GM19455 (cell line): ENCODE data around the gene NCR2.

Source experiments
- ATAC-seq: cut with Tn5 transposase; IDR thresholded peaks from one replicate; pipeline ENCODE4 v1.9.1; 2021; ENCODE audit not compliant: unreplicated experiment

The NCR2 gene

DNA sequence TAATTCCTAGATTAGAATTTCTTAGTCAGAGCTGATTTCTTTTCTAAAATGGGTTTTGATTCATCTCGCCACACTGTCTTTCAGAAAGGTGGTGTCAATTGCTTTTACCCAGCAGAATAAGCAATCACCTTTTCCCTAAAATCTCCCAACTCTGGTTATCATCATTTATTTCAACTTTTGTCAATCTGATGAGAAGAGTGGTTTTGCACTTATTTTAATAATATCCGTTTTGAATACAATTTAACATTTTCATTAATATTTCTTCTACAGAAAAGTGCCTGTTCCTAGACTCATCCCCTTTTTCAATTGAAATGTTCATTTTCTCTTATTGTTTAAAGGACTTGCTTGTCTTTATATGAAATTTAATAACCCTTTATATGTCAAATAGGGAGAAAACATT, 8.2 kb upstream of the NCR2 start:
- ATAC-seq, result no peak

DNA sequence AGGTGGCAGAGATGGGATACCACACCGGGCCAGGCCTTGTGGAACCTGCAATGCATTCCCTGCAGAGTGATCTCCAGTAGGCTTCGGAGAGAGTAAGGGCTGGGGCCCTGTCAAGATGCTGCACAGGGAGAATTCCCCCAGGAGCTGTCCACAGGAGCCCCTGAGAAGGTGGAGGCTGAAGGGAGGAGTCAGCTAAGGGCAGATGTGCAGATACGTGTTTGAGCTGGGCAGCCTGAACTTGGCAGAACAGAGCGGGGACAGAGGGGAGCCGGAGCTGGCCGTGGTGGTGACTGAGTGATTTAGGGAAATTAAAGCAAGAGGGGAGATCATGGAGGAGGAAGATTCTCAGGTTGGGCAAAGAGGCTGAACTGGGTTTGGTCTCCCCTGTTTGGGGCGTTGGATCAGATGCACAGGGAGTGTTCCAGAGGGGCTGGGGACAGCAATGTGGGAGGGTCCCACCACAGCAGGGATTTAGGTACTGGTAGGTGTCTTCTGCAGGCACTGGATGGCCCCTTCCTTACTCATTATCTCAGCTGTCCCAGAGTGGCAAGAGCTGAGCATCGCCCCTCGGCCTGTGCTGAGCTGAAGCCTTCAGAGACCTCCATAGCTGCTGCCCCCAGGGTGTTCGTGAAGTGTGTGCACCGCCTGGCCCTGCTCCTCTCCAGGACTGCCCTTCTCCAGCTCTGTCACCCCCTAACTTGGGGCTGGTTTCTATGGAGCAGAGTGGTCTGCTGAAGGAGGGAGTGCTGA, 3.8 kb upstream of the NCR2 start:
- no peak for ATAC-seq

DNA sequence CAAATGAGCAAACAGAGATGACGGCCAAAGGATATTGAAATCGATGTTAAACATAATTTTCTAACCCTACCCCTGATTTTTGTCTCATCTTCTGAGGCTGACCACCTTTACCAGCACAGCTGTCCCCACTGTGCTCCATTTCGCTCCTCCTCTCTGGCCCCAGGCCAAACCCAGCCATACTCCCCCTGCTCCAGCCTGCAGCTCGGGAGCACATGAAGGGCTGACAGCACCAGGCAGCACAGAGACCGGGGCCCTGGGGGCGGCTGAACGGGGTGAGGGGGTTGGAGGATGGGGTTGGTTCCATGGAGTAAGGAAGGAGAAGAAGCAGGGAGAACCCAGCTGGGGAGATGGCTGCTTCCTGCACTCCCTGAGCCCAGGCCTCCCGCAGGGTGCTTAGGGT, 3.2 kb upstream of the NCR2 start:
- ATAC-seq, result no peak

DNA sequence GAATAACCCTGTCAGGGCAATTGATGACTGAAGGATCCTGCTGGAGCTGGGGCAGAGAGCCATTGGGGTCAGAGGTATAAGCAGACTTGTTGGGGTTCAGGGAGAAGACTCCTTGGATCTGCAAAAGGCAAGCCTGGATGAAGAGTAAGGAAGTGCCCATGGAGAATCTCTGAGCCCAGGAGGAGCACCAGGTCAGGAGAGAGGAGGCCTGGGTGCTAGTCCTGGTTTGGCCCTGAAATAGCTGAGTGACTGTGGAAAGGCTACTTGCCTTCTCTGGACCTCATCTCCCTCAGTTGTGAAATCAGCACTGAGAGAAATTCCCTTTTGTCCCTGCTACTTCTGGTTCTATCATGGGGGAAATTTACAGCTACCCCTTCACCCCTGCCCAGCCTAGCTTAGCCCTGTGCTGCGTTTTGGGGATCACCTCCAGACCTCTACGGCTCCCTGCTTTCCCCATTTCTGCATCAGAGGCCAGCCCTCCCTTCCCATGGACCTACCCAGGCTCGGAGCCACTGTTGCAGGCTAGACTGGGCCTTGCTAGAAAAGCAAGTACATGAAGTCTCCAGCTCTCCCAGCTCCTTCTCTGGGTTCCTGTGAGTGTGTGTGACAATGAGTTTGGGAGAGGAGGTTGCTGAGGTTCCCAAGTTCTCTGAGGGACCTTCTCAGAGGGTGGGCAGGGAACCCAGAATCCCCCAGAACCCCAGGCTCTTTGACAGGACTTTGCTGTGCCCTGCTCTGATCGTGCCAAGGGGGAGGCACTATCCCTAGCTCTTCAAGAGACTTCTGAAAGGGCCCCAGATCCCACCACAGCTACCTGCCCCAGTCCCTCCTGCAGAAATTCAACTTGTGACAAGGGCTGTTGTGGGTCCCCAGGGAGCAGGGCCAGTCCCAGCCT, 2.3 kb upstream of the NCR2 start:
- no peak for ATAC-seq

DNA sequence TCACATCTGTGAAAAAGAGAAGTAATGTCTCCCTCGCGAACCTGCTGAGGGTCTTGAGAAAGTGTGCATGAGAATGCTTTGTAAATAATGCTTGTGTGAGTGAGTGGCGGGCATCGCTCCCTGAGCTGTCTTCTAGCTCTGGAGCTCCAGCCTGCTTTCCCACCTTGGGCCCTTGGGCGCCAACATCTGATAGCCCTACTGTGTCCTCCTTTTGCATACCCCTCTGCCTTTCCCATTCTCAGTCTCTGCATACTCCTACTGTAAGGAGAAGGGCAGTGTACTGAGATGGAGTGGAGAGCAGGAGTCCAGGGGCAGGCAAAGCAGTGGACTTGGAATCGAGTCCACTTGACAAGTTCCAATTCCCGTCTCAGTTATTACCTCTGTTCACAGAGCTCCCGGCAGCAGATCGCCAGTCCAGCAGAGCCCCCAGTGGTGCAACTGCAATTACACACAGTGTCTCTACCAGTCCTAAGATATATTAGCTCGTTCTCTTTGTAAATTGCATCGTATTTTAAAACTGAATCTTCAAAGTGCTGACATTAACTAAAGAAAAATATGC, 847 bp upstream of the NCR2 start:
- no peak for ATAC-seq

DNA sequence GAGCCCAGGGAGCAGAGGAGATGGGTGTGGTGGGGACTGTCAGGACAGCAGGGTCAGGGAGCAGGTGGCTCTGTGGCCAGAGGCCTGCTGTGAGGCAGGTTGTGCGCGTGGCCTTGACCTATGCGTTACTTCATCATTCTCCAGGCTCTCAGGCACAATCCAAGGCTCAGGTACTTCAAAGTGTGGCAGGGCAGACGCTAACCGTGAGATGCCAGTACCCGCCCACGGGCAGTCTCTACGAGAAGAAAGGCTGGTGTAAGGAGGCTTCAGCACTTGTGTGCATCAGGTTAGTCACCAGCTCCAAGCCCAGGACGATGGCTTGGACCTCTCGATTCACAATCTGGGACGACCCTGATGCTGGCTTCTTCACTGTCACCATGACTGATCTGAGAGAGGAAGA, 535 bp downstream of the NCR2 start:
- no peak for ATAC-seq

DNA sequence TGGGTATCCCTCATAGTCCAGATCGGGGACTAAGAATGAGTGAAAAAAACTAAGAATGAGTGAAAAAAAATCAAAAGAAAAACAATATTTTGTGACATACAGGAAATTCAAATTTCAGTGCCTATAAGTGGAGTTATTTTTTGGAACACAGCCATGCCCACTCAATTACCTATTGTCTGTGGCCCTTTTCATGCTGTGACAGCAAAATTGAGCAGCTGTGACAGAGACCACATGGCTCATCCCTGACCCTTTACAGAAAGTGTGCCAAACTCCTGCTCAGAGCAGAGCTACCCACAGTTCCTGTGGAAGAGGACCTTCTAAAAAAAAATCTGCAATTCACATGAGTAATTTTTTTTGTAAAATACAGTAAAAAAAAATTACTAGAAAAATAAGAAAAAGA, 1.4 kb downstream of the NCR2 start:
- ATAC-seq, result no peak

DNA sequence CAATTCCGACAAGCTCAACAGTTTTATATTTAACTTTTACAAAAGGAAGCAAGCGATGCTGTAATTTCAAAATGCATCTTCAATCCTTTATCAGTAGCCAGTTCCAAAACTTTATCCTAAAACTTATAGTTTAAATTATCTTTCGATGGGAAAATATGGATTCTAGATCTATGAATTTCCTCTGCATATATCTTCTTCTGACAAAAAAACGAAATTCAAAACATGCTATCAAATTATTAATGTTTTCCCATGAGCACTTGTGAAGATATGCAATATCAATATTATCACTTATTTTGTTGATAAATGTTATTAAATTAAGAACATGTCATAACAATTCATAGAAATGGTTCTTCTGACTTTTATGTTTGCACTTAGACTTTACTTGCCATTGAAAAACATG, 2.3 kb downstream of the NCR2 start:
- no peak for ATAC-seq

DNA sequence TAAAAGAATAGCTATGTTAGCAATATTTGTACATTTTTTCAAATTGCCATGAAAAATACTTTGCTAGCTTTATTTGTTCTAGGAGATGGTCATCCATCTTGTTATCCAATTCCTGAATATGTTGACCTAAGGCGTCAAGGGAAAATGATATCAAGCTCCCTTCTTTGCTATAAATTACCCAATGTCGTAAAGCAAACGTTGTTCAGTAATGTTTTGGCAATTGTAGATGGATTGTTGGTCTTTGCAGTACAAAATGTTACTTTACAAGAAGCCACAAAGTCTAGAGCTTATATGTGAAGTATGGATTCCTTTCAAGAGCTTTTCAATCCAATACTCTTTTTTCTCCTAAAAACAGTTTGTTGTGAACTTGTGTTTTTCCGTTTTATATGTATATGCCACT, 3.3 kb downstream of the NCR2 start:
- no peak for ATAC-seq

DNA sequence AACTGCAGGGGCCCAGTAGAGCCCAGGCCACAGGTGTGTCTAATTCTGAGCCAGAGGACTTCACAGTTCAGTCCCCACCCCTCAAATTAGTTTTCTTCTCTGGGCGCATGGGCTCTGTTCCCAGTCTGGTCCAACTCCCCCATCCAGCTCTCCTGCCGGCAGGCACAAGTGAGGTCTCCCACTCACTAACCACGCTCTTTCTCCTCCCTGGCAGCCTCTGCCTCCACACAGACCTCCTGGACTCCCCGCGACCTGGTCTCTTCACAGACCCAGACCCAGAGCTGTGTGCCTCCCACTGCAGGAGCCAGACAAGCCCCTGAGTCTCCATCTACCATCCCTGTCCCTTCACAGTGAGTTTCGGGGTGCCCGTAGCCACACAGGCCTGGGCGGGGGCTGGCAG, 6.2 kb downstream of the NCR2 start:
- ATAC-seq, result no peak

DNA sequence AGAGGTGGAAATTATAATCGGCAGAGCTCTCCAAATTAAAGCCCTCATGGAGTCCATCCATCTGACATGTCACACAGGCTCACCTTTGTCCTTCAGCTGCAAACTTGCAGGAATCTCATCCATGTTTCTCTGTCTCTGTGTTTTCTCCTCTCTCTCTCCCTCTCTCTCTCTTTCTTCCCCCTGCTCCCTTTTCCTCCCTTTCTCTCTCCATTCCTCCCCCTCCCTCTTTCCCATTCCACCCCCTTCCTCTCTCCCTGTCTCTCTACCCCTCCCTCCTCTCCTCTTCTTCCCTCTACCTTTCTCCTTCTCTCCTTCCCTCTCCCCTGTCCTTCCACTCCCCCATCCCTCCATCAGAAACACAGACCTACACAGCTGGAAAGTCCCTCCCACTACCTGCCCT, 6.8 kb downstream of the NCR2 start:
- ATAC-seq, result no peak

DNA sequence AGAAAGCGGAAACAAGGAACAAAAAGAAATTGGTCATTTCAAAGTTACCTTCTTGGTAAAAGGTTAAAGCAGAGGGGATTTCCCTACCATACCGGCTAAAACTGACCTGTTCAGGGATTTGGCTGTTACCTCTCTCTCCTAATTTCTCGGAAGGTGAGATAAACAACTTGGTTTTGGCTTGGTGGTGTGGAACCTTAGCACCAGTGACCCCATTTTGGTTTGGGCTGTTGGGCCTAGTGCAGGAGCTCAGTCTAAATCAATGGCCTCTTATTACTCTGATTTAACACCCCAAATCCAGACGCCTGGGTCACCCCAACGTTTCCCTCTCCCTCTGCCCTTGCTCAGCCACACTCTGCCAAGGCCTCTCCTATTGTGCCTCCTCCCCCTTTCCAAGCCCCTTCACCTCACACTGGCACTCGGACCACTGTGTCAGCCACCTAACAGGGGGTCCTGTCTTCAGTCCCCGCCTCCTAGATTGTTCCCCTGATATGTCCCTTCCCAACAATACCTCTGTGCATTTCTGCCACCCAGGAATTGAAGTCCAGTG, 8.3 kb downstream of the NCR2 start:
- ATAC-seq, result no peak

DNA sequence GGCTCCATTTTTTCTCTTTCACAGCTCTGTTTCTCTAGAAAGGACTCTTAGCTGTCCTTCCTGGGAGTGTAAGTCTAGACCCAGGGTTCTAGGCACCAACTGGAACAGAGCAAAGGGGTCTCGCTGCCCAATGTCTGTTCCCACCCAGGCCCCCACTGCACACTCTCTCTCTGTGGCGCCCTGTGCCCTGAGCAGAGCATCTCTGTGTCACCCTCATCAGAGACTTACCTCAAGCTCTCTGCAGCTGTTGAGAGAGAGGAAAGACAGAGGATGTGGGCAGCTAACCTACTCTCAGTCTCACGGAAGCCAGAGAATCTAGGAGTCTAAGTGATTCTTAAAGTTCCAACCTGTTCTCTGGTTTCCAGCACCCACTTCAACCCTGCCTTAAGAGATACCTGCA, 9.5 kb downstream of the NCR2 start:
- no peak for ATAC-seq

DNA sequence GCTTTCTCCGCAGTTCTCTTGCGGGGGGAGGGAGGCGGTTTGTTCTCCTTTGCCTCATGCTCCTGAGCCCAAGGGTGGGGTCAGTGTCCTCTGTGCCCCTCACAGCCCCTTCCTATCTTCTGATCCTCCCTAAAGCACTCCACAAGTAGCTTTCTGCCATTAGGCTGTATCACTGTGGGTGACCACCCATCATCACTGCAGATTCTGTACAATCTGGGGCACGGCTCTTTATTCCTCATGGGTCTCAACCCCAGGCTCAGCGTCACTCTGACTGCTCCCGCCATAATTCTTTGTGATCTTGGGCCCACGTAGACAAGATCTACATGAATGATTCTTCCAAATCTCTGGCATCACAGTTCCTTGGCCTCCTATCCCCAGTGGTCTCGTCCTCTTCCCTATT, 10.5 kb downstream of the NCR2 start:
- ATAC-seq, result no peak

DNA sequence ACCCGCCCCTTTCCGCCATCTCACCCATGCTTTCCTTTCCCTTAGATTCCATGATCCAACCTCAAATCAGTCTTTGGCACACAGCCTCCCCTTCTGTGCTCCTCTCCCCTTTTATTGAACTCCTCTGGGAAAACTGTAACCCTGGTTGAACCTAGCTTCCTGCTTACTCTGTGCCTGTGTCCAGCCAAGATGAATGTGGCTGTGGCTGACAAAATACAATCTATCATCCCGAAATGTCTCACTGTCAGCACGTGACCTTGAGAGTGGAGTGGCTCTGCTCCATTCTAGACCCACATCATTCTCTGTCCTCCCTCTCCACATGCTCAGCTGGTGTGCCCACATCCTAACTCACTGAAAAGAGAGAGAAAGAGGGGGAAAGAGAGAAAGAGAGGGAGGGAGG, 11.0 kb downstream of the NCR2 start:
- no peak for ATAC-seq

DNA sequence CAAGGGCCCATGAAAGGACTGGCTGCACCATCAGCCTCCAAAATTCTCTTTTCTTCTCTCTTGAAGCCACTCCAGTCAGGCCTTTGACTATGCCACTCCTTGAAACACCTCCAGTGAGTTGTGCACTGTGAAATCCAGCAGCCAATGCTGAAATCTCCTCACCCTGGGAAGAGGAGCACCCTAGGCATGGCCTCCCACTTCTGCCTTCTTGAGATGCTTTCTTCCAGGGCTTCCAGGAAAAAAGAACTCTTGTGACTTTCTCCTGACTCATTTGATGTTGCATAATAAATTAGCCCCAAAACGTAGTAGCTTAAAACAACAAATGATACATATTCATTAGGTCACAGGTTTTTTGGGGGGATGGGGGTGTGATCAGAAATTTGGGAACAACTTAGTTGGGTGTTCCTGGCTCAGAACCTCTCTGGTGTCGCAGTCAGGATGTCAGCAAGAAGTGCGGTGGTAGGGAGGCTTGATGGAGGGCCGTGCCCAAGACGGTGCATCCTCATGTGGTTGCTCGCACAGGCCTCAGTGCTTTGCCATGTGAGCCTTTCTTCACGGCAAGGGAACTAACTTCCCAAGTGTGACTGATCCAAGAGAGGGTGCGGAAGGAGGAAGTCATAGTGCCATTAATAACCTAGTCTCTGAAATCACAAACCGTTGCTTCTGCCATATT, 12.1 kb downstream of the NCR2 start:
- no peak for ATAC-seq

DNA sequence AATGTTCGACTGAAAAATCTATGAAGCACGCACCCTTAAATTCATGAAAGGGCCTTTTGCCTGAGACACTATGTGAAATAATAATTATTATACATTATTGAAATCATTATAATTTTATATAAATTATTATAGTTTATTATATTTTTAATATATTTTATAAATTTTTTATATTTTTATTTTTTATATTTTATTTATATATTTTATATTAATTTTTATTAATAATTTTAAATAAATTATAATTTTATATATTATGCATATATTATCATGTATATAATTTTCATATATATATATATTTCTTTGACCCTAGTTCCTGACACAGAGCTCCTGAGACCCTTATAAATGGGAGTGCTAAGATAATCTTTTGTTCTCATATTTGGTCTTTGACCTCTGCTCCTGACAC, 13.5 kb downstream of the NCR2 start:
- ATAC-seq, result no peak

DNA sequence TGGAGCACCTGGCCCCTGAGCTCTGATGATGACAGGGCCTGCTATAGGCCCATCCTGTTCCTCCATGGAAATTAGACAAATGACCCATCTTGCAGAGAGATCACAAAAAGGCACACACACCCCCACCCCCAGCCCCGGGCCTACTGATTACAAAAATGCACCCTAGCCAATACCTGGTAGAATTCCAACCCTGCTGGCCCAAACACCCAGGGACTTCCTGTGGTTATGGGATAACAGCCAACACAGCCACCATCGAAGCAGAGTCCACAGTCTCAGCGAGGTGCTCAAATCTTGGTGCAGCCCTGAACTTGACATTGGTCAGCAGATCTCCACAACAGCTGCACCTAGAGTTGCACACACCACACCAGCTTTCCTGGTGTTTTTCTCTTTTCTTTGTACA, 17.0 kb downstream of the NCR2 start:
- ATAC-seq, result no peak

DNA sequence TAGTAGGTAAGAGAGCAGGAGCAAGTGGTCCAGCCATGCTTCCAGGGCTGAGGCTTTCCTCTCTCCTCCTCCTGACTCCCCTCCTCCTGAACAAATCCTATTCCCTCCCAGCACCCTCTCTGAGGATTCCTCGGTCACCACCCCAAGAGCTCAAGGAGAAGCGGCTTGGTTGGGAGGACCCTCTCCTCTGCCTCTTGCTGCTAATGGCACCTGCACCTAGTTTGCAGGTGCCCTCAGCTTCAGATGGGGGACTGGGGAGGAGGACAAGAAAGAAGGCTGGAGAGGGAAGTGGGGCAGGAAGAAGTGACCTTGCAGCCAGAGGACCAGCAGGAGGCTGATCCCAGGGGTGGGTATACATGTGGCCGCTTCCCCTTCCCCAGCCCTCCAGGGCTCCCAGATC, 17.5 kb downstream of the NCR2 start:
- ATAC-seq, result no peak

DNA sequence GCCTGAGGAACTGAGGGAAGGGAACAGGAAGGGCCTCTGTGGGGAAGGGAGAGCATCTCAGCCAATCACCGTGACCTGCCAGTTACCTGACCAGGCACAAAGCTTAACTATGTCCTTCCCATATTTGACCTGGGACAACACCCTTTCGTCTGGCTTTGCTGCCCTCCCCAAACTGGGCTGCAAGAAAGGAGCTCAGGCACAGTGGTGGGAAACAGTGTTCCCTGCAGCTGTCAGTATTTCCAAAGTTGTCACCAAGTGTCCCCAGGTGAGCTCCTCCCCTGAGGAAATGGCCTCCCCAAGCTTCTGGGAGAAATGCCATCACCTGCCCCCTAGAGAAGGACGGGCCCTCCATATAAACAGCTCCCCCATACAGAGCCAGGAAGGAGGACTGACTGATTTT, 17.9 kb downstream of the NCR2 start:
- no peak for ATAC-seq

DNA sequence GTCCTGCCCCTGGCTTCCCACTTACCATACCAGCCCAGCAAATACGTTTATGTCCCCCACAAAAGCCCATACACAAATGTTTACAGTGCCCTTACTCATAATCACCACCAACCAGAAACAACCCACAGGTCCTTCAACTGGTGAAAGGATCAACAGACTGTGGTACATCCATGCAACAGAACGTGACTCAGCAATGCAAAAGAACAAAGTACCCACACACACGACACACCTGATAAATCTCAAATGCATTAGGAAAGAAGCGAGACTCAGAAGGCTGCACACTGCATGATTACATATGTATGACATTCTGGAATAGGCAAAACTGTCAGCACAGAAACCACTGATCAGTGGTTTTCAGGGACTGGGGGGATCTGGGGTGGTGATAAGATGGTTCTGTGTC, 20.5 kb downstream of the NCR2 start:
- ATAC-seq, result no peak
